ENCODE results near the gene APMAP.

- TF ChIP-seq, protein P1, sequence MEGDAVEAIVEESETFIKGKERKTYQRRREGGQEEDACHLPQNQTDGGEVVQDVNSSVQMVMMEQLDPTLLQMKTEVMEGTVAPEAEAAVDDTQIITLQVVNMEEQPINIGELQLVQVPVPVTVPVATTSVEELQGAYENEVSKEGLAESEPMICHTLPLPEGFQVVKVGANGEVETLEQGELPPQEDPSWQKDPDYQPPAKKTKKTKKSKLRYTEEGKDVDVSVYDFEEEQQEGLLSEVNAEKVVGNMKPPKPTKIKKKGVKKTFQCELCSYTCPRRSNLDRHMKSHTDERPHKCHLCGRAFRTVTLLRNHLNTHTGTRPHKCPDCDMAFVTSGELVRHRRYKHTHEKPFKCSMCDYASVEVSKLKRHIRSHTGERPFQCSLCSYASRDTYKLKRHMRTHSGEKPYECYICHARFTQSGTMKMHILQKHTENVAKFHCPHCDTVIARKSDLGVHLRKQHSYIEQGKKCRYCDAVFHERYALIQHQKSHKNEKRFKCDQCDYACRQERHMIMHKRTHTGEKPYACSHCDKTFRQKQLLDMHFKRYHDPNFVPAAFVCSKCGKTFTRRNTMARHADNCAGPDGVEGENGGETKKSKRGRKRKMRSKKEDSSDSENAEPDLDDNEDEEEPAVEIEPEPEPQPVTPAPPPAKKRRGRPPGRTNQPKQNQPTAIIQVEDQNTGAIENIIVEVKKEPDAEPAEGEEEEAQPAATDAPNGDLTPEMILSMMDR (IDR thresholded peaks at IDR 0.05) = peak; percentile 95
- no peak for TF ChIP-seq EZH2 (IDR thresholded peaks at IDR 0.05)
Measured at GRCh38 chr20:24917797-24918578, 74.6 kb downstream of the APMAP start.

All from neural progenitor cell (in vitro differentiated cells).